H1 (cell line): ENCODE results near the gene MFAP1. TPM values are rescaled to one million over a fixed set of nuclear protein-coding genes. Genes with fewer than 3 reads are reported as not detected.

ENCODE experiments used
- CTCF ChIA-PET: fragments of 300-600 bp; sonication (Branson Sonifier 250); formaldehyde crosslinking; loops from one replicate; lab custom pipeline; 2021; ENCODE audit not compliant: partially characterized antibody; lab: Charles Lee
- POLR2A ChIA-PET: fragments of 300-600 bp; sonication (Branson Sonifier 250); formaldehyde crosslinking; loops from one replicate; lab custom pipeline; 2021; ENCODE audit warnings: inconsistent platforms; ENCODE audit not compliant: partially characterized antibody; lab: Charles Lee
- DNase-seq, 2 experiments: peaks; one replicate each; pipeline versions ENCODE4 v3.0.0 to v3.0.0-alpha.2; 2010 to 2022; ENCODE audit warnings: low spot score in 2 of 2, low read depth in 1 of 2, mixed read lengths in 1 of 2
- FAIRE-seq: peaks from 2 replicates; lab custom pipeline; 2011; peaks lifted over from hg19 to GRCh38; lab: Jason Lieb, UNC
- H2AFZ ChIP-seq: 2 replicates; pipeline ENCODE4 v1.8.1; 2012; ENCODE audit warnings: low read length, inconsistent platforms
- H2AK5ac ChIP-seq: 2 replicates; pipeline ENCODE4 v1.6.1; 2013; ENCODE audit warnings: low read depth, low read length
- H2BK120ac ChIP-seq: replicated peaks from 2 replicates; pipeline ENCODE3; 2013; ENCODE audit warnings: low read depth, low read length, inconsistent platforms
- H2BK12ac ChIP-seq: 2 replicates; pipeline ENCODE4 v1.6.1; 2013; ENCODE audit warnings: low read depth, low read length
- H2BK15ac ChIP-seq: 2 replicates; pipeline ENCODE4 v1.6.1; 2013; ENCODE audit warnings: low read length
- H2BK20ac ChIP-seq: 2 replicates; pipeline ENCODE4 v1.6.1; 2013; ENCODE audit warnings: low read length
- H2BK5ac ChIP-seq: 2 replicates; pipeline ENCODE4 v1.6.1; 2013; ENCODE audit warnings: low read depth, low read length
- H3K14ac ChIP-seq: 2 replicates; pipeline ENCODE4 v1.6.1; 2013; ENCODE audit warnings: inconsistent platforms; ENCODE audit not compliant: insufficient read length
- H3K18ac ChIP-seq: 2 replicates; pipeline ENCODE4 v1.6.1; 2013; ENCODE audit warnings: low read length; ENCODE audit errors: extremely low read depth
- H3K23ac ChIP-seq: 2 replicates; pipeline ENCODE4 v1.6.1; 2013; ENCODE audit warnings: inconsistent platforms; ENCODE audit not compliant: insufficient read length
- H3K23me2 ChIP-seq: 2 replicates; pipeline ENCODE4 v1.6.1; 2013; ENCODE audit warnings: low read depth, low read length
- H3K27ac ChIP-seq: 2 replicates; pipeline ENCODE4 v1.6.1; 2011; ENCODE audit warnings: low read depth, low read length, inconsistent platforms
- H3K27me3 ChIP-seq, 4 experiments: replicated peaks in 1 of 4; 1 replicate in 1 of 4; 2 replicates in 3 of 4; pipeline versions ENCODE4 v1.6.1 to v1.8.1; 2011 to 2013; ENCODE audit warnings: low read length in 3 of 4, mild to moderate bottlenecking in 3 of 4, inconsistent platforms in 2 of 4, mixed read lengths in 2 of 4, moderate library complexity in 1 of 4; ENCODE audit not compliant: control insufficient read depth in 3 of 4, insufficient read depth in 3 of 4; ENCODE audit errors: extremely low read depth in 1 of 4
- H3K36me3 ChIP-seq, 4 experiments: 2 replicates each; pipeline versions ENCODE4 v1.6.1 to v1.8.1; 2011 to 2013; ENCODE audit warnings: mild to moderate bottlenecking in 4 of 4, low read length in 3 of 4, moderate library complexity in 2 of 4, control low read depth in 1 of 4, inconsistent platforms in 1 of 4; ENCODE audit not compliant: insufficient read depth in 4 of 4, control insufficient read depth in 2 of 4
- H3K4ac ChIP-seq: replicated peaks from 2 replicates; pipeline ENCODE3; 2013; ENCODE audit warnings: low read length, low read depth, mixed read lengths, inconsistent platforms; ENCODE audit not compliant: insufficient read length
- H3K4me1 ChIP-seq, 4 experiments: replicated peaks in 1 of 4; 1 replicate in 1 of 4; 2 replicates in 3 of 4; pipeline versions ENCODE4 v1.6.1 to v1.8.1; 2011 to 2013; ENCODE audit warnings: low read length in 3 of 4, inconsistent platforms in 2 of 4, mixed read lengths in 1 of 4; ENCODE audit not compliant: insufficient read depth in 4 of 4, control insufficient read depth in 3 of 4
- H3K4me2 ChIP-seq, 2 experiments: 2 replicates each; pipeline versions ENCODE4 v1.6.1 to v1.8.1; 2011 to 2013; ENCODE audit warnings: low read depth in 2 of 2, low read length in 2 of 2, control low read depth in 1 of 2, inconsistent platforms in 1 of 2, mild to moderate bottlenecking in 1 of 2; ENCODE audit not compliant: insufficient read depth in 1 of 2
- H3K4me3 ChIP-seq, 4 experiments: fragments of 200-600, 300-600 bp in 1 of 4; sonication (generic), shearing (Covaris generic), sonication (Bioruptor Twin) in 1 of 4; 2 replicates each; pipeline versions ENCODE4 v1.5.1 to v1.8.1; 2011 to 2016; ENCODE audit warnings: low read length in 4 of 4, low read depth in 3 of 4, control low read depth in 2 of 4, inconsistent platforms in 2 of 4, mild to moderate bottlenecking in 2 of 4, mixed read lengths in 1 of 4, moderate library complexity in 1 of 4; ENCODE audit not compliant: insufficient read depth in 2 of 4; ENCODE audit errors: extremely low read depth in 1 of 4
- H3K56ac ChIP-seq: replicated peaks from 2 replicates; pipeline ENCODE3; 2013; ENCODE audit warnings: low read depth, mild to moderate bottlenecking, mixed read lengths, low read length, inconsistent platforms; ENCODE audit not compliant: insufficient read length
- H3K79me1 ChIP-seq: 2 replicates; pipeline ENCODE4 v1.6.1; 2013; ENCODE audit warnings: low read depth, low read length, control low read depth
- H3K79me2 ChIP-seq, 2 experiments: 2 replicates each; pipeline versions ENCODE4 v1.6.1 to v1.8.1; 2012 to 2013; ENCODE audit warnings: low read length in 2 of 2, mild to moderate bottlenecking in 2 of 2, inconsistent platforms in 1 of 2; ENCODE audit not compliant: insufficient read depth in 2 of 2, control insufficient read depth in 1 of 2
- H3K9ac ChIP-seq, 4 experiments: replicated peaks in 1 of 4; 1 replicate in 1 of 4; 2 replicates in 3 of 4; pipeline versions ENCODE4 v1.6.1 to v1.8.1; 2011 to 2013; ENCODE audit warnings: low read depth in 3 of 4, low read length in 3 of 4, control low read depth in 2 of 4, mild to moderate bottlenecking in 2 of 4, moderate library complexity in 2 of 4, inconsistent platforms in 1 of 4; ENCODE audit errors: extremely low read depth in 1 of 4
- H3K9me3 ChIP-seq, 2 experiments: 2 replicates each; pipeline versions ENCODE4 v1.6.1 to v1.8.1; 2012 to 2013; ENCODE audit warnings: mild to moderate bottlenecking in 2 of 2, moderate library complexity in 2 of 2, control low read depth in 1 of 2, inconsistent platforms in 1 of 2, low read depth in 1 of 2, low read length in 1 of 2, mixed read lengths in 1 of 2; ENCODE audit not compliant: insufficient read depth in 2 of 2
- H4K20me1 ChIP-seq, 2 experiments: replicated peaks in 1 of 2; 2 replicates each; pipeline versions ENCODE3 to v1.8.1; 2011 to 2013; ENCODE audit warnings: inconsistent platforms in 2 of 2, low read length in 2 of 2, mild to moderate bottlenecking in 1 of 2; ENCODE audit not compliant: insufficient read depth in 2 of 2, control insufficient read depth in 1 of 2
- H4K5ac ChIP-seq: 2 replicates; pipeline ENCODE4 v1.6.1; 2013; ENCODE audit warnings: low read length, low read depth, mixed read lengths, inconsistent platforms; ENCODE audit not compliant: insufficient read length
- H4K8ac ChIP-seq: 2 replicates; pipeline ENCODE4 v1.8.0; 2013; ENCODE audit warnings: mild to moderate bottlenecking, moderate library complexity, low read length, inconsistent platforms; ENCODE audit not compliant: insufficient read depth; ENCODE audit errors: extremely low read depth
- H4K91ac ChIP-seq: replicated peaks from 2 replicates; pipeline ENCODE3; 2013; ENCODE audit warnings: low read length, mixed read lengths, inconsistent platforms; ENCODE audit not compliant: insufficient read length
- HDAC2 ChIP-seq, 2 experiments: fragments of 300-600 bp in 1 of 2; sonication (generic) in 1 of 2; IDR thresholded peaks; 2 replicates each; pipeline ENCODE4 v1.6.1; 2011 to 2012; ENCODE audit warnings: low read depth in 2 of 2, low read length in 2 of 2, mild to moderate bottlenecking in 2 of 2, moderate library complexity in 2 of 2, borderline replicate concordance in 1 of 2, inconsistent platforms in 1 of 2
- KDM4A ChIP-seq: IDR thresholded peaks from one replicate; pipeline ENCODE4 v1.7.1; 2012; ENCODE audit warnings: low read depth, mild to moderate bottlenecking, moderate library complexity, low read length, inconsistent platforms; ENCODE audit not compliant: severe bottlenecking
- SIRT6 ChIP-seq: IDR thresholded peaks from one replicate; pipeline ENCODE4 v1.7.1; 2012; ENCODE audit warnings: low read length, inconsistent platforms
- TBP ChIP-seq: IDR thresholded peaks from 2 replicates; pipeline ENCODE4 v1.6.1; 2011; ENCODE audit warnings: low read depth, low read length, improper control_type of control experiment
- WGBS, 2 experiments: shearing (Covaris generic) in 1 of 2; methylation state at CpG; one replicate each; pipeline versions ENCODE4 v1.1.6 to v1.1.7; 2013 to 2015; ENCODE audit warnings: low lambda C conversion rate in 2 of 2, mixed read lengths in 2 of 2, inconsistent platforms in 1 of 2, low coverage in 1 of 2, missing lambda C conversion rate in 1 of 2; ENCODE audit not compliant: insufficient replicate concordance in 2 of 2, insufficient coverage in 1 of 2, insufficient read length in 1 of 2; ENCODE audit errors: extremely low coverage in 1 of 2, missing lambda C conversion rate in 1 of 2; 5-methylcytosine and 5-hydroxymethylcytosine counted together
- polyA plus RNA-seq, 7 experiments: library from polyadenylated mRNA; depleted of rRNA in 3 of 7; stranded (reverse) in 5 of 7; unstranded in 2 of 7; fragments of >200 nt in 5 of 7; fragments of 200-250 nt in 2 of 7; gene quantifications; 1 replicate in 5 of 7; 2 replicates in 1 of 7; 4 replicates in 1 of 7; pipeline versions ENCODE4 v1.2.1 to v1.2.3, GENCODE V29; 2011 to 2013; ENCODE audit warnings: missing spikeins in 2 of 7, mixed read lengths in 2 of 7
- total RNA-seq: library from RNA; stranded (reverse); fragmentation: NEBNext Ultra II Directional; extraction: Animal tissue kit (Norgen Biotek cat#: 25700); gene quantifications from 2 replicates; pipeline ENCODE4 v1.2.1, GENCODE V29; 2021

The MFAP1 gene
- total and polyA plus RNA-seq, 2 of the 8 experiments (the other 6 are each of a cell fraction or from before 2014, with no cell fraction given) = 23.6 to 36.7 TPM

DNA sequence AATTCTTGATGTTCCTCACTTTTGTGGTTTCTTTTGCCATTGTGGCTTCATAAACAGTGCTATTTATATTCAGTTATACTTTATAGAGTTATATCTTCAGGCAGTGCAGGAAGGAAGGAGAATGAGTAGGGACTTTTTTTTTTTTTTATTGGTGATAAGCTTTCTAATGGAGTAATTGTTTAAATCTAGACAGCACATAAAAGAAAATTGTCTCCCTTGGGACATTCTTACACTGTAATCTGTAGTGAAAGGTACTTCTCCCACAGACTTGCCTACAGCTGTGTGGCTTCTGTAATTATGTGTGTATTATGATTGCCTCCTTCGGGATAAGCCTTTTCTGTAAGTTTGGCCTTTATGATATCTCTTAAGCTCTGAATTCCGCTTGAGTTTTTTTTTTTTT, 43.9 kb upstream of the MFAP1 start:
- Histone ChIP-seq H3K9ac (no peak overlapping the region), H4K5ac (no peak overlapping the region), H2BK120ac (no peak overlapping the region), H2AK5ac (no peak overlapping the region), H3K23ac (no peak overlapping the region), H2BK5ac (no peak overlapping the region), H3K79me2 (no peaks in the 10 kb centered on the region), H4K8ac (no peak overlapping the region), H3K4me3 (no peak overlapping the region), H2AFZ (no peak overlapping the region), H3K4me1 (no peaks in the 10 kb centered on the region), H2BK20ac (no peak overlapping the region), H2BK15ac (no peak overlapping the region), H3K23me2 (no peaks in the 10 kb centered on the region), H3K27me3 (no peaks in the 10 kb centered on the region), H3K9me3 (no peaks in the 10 kb centered on the region), H3K79me1 (no peaks in the 10 kb centered on the region), H3K14ac (no peak overlapping the region), H4K20me1 (peaks cover 0 to 4% of the 10 kb centered on the region in 2 experiments), H3K36me3 (peaks cover 0 to 16% (median 3%) of the 10 kb centered on the region in 4 experiments; a peak in 4 of 8 replicates), H4K91ac (no peak overlapping the region), H3K4ac (no peak overlapping the region), H3K18ac (no peak overlapping the region), H3K27ac (no peak overlapping the region), H2BK12ac (no peak overlapping the region), H3K4me2 (no peak overlapping the region), H3K56ac (no peak overlapping the region)
- FAIRE-seq (no peak), DNase-seq (no peak)
- 86% methylated on average over 2 of the region's 2 CpGs; no CpG with 5 or more reads in 1 of the 2 experiments for WGBS, 2 experiments
- ChIA-PET CTCF (interaction anchor here (1.2 to 4.2 kb wide), 4 partner anchors 11 to 198 kb away, joined by 4 to 22 read pairs (median 4); no protein-coding TSS in a partner anchor), POLR2A (interaction anchor here (0.8 kb wide), 1 partner anchor 8 kb away, joined by 3 read pairs; no protein-coding TSS in a partner anchor)
- TF ChIP-seq HDAC2 (IDR thresholded peaks at IDR 0.05; ENCODE audit: borderline replicate concordance in 1 of 2, low read depth in 2 of 2, low read length in 2 of 2) (no peak), KDM4A (no peak), TBP (no peak), SIRT6 (no peak)
